ENCODE results near the gene ZNRD2.
"Not testable (repeated sequence)": the region's sequence is repeated elsewhere in the genome, so short reads cannot be mapped to it uniquely, and the experiment has no call there.

DNA sequence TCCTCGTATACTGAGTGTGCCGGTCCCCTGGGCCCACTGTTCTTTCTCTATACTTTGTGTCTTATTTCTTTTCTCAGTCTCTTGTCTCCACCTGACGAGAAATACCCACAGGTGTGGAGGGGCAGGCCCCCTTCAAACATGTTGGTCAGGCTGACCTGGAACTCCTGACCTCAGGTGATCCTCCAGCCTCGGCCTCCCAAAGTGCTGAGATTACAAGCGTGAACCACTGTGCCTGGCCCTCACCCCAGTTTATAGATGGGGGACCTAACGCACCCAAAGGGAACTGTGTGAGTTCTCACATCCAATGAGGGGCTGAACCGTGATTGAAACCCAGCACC is 46.7 kb upstream of the ZNRD2 start:
- TF ChIP-seq, protein P1, sequence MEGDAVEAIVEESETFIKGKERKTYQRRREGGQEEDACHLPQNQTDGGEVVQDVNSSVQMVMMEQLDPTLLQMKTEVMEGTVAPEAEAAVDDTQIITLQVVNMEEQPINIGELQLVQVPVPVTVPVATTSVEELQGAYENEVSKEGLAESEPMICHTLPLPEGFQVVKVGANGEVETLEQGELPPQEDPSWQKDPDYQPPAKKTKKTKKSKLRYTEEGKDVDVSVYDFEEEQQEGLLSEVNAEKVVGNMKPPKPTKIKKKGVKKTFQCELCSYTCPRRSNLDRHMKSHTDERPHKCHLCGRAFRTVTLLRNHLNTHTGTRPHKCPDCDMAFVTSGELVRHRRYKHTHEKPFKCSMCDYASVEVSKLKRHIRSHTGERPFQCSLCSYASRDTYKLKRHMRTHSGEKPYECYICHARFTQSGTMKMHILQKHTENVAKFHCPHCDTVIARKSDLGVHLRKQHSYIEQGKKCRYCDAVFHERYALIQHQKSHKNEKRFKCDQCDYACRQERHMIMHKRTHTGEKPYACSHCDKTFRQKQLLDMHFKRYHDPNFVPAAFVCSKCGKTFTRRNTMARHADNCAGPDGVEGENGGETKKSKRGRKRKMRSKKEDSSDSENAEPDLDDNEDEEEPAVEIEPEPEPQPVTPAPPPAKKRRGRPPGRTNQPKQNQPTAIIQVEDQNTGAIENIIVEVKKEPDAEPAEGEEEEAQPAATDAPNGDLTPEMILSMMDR (IDR thresholded peaks at IDR 0.05; ENCODE audit: low read length): not testable (repeated sequence)
- TF ChIP-seq EZH2 (optimal IDR thresholded peaks at IDR 0.05; ENCODE audit: low read depth, low read length); EZH2phosphoT487 (IDR thresholded peaks at IDR 0.05; ENCODE audit: low read length): not testable (repeated sequence)
